Smooth muscle cell (in vitro differentiated cells): ENCODE measurements around the gene PHKB. TPM values are rescaled to one million over a fixed set of nuclear protein-coding genes. Genes with fewer than 3 reads are reported as not detected.
A peak's percentile ranks its signal among the peaks of the same experiment; 100 is the strongest.

Source experiments
- DNase-seq: peaks from one replicate; lab custom pipeline; 2025; ENCODE audit not compliant: unreplicated experiment; lab: John Stamatoyannopoulos, UW
- H2AFZ ChIP-seq: fragments of 200-600 bp; sonication (generic); 2 replicates; pipeline ENCODE4 v1.6.0; 2016; ENCODE audit warnings: antibody characterized with exemption, low read depth, mild to moderate bottlenecking
- H3F3A ChIP-seq: fragments of 200-600 bp; sonication (generic); 2 replicates; pipeline ENCODE4 v1.6.0; 2017; ENCODE audit warnings: antibody characterized with exemption, low read depth
- H3K27ac ChIP-seq: fragments of 200-600 bp; sonication (generic); 2 replicates; pipeline ENCODE4 v1.5.1; 2016; ENCODE audit warnings: low read depth, mild to moderate bottlenecking
- H3K27me3 ChIP-seq: fragments of 200-600 bp; sonication (generic); 2 replicates; pipeline ENCODE4 v1.6.1; 2016; ENCODE audit warnings: low read depth, mild to moderate bottlenecking
- H3K36me3 ChIP-seq: fragments of 200-600 bp; sonication (generic); 2 replicates; pipeline ENCODE4 v1.5.1; 2016; ENCODE audit warnings: low read depth
- H3K4me1 ChIP-seq: fragments of 200-600 bp; sonication (generic); 2 replicates; pipeline ENCODE4 v1.5.1; 2016; ENCODE audit warnings: low read depth
- H3K4me2 ChIP-seq: fragments of 200-600 bp; sonication (generic); 2 replicates; pipeline ENCODE4 v1.6.0; 2016; ENCODE audit warnings: mild to moderate bottlenecking
- H3K4me3 ChIP-seq: fragments of 200-600 bp; sonication (generic); 2 replicates; pipeline ENCODE4 v1.5.1; 2016; ENCODE audit warnings: mild to moderate bottlenecking
- H3K79me2 ChIP-seq: fragments of 200-600 bp; sonication (generic); 2 replicates; pipeline ENCODE4 v1.6.0; 2016; ENCODE audit warnings: low read depth, mild to moderate bottlenecking
- H3K9ac ChIP-seq: fragments of 200-600 bp; sonication (generic); 2 replicates; pipeline ENCODE4 v1.6.0; 2016; ENCODE audit warnings: low read depth
- H3K9me3 ChIP-seq: fragments of 200-600 bp; sonication (generic); replicated peaks from 2 replicates; pipeline ENCODE4 v1.5.1; 2016; ENCODE audit warnings: low read depth
- H4K20me1 ChIP-seq: fragments of 200-600 bp; sonication (generic); 2 replicates; pipeline ENCODE4 v1.6.0; 2016; ENCODE audit warnings: low read depth
- WGBS: methylation state at CpG from one replicate; pipeline ENCODE4 v1.1.7; 2016; ENCODE audit warnings: low lambda C conversion rate; 5-methylcytosine and 5-hydroxymethylcytosine counted together
- polyA plus RNA-seq: library from polyadenylated mRNA; unstranded; fragments of >200 nt; fragmentation: Nextera tagmentation; extraction: Ambion mirVana; gene quantifications from 2 replicates; pipeline ENCODE4 v1.2.1, GENCODE V29; 2016
- total RNA-seq: library from RNA; depleted of rRNA; stranded (reverse); fragments of >200 nt; gene quantifications from 2 replicates; pipeline ENCODE4 v1.2.3, GENCODE V29; 2014
- TF ChIP-seq, protein P1 (sequence below): fragments of 200-600 bp; sonication (generic); IDR thresholded peaks from 2 replicates; pipeline ENCODE4 v1.5.1; 2017; ENCODE audit warnings: borderline replicate concordance, mild to moderate bottlenecking, antibody characterized with exemption; ENCODE audit not compliant: insufficient read depth, poor library complexity, severe bottlenecking

Gene PHKB
- total and polyA plus RNA-seq, 2 experiments from 2014 or later, result 11.4 to 30.3 TPM

DNA sequence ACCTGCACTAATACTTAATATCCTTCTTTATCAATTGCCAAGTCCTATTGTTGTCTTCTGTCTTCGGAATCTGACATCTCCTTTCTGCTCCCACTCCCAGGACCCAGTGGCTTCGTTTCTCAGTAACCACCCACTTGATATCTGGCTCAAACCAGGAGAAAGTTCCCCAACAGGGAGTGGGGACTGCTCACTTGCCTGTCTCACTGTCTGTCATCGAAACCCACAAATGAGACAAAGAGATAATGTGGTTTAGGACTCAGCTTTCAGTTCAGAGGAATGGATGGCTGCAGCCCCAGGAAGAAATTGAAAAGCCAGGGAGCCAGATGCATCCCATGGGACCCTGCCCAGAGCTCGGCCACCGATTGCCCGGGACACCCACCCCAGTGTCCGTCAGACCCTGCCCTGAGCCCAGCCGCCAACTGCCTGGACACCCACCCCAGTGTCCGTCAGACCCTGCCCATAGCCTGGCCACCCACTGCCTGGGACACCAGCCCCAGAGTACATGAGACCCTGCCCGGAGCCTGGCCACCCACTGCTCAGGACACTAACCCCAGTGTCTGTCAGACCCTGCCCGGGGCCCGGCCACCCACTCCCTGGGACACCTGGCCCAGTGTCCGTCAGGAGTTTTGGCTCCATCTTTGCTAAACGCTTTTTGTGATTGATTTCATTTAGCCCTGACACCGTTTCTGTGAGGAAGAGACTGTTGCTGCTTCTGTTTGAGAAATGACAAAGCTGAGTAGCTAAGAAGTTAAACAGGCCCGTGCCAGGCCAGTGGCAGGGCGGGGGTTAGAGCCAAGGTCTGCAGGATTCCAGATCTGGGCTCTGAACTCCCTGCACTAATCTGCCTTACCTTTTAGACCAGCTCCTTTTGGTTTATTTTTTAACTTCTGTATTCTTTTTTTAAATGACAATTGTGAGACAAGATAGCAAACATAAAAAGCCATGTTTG is 251.4 kb downstream of the PHKB start:
- TF ChIP-seq, protein P1, sequence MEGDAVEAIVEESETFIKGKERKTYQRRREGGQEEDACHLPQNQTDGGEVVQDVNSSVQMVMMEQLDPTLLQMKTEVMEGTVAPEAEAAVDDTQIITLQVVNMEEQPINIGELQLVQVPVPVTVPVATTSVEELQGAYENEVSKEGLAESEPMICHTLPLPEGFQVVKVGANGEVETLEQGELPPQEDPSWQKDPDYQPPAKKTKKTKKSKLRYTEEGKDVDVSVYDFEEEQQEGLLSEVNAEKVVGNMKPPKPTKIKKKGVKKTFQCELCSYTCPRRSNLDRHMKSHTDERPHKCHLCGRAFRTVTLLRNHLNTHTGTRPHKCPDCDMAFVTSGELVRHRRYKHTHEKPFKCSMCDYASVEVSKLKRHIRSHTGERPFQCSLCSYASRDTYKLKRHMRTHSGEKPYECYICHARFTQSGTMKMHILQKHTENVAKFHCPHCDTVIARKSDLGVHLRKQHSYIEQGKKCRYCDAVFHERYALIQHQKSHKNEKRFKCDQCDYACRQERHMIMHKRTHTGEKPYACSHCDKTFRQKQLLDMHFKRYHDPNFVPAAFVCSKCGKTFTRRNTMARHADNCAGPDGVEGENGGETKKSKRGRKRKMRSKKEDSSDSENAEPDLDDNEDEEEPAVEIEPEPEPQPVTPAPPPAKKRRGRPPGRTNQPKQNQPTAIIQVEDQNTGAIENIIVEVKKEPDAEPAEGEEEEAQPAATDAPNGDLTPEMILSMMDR, result no peak
- H3K36me3 ChIP-seq, result no peaks in the 10 kb centered on the region
- H3K4me3 ChIP-seq, result no peak overlapping the region
- no peaks in the 10 kb centered on the region for H3K27me3 ChIP-seq
- H3K9ac ChIP-seq, result no peak overlapping the region
- no peaks in the 10 kb centered on the region for H3F3A ChIP-seq
- no peak overlapping the region for H3K27ac ChIP-seq
- H3K4me1 ChIP-seq, result no peaks in the 10 kb centered on the region
- no peaks in the 10 kb centered on the region for H3K9me3 ChIP-seq
- 79% methylated on average over 14 of the region's 17 CpGs for WGBS
- DNase-seq, result no peak
- no peak overlapping the region for H2AFZ ChIP-seq
- H4K20me1 ChIP-seq, result no peaks in the 10 kb centered on the region
- H3K4me2 ChIP-seq, result no peak overlapping the region
- H3K79me2 ChIP-seq, result no peaks in the 10 kb centered on the region

DNA sequence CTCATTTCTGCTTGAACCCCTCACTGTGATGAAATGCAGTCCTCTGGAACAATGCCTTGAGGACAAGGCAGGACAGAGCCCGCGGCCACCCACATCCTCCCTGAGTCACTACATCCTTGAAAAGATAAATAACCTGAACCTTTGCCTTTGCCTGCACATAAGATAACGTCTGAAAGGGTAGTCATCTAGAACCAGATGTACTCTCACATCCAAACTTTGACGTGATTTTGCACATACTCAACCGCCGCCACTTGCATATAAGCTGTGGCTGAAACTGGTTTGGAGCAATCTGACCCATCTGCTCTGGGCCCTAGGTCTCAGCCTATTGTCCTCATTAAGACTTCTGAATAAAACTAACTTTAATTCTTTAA is 252.1 kb downstream of the PHKB start:
- H3K27ac ChIP-seq, result no peak overlapping the region
- no peaks in the 10 kb centered on the region for H3F3A ChIP-seq
- no peak overlapping the region for H3K4me3 ChIP-seq
- no peaks in the 10 kb centered on the region for H3K4me1 ChIP-seq
- no peaks in the 10 kb centered on the region for H3K27me3 ChIP-seq
- H4K20me1 ChIP-seq, result no peaks in the 10 kb centered on the region
- H2AFZ ChIP-seq, result no peak overlapping the region
- no peak overlapping the region for H3K9ac ChIP-seq
- WGBS, result 33% methylated on average over 6 of the region's 6 CpGs
- DNase-seq, result no peak
- H3K9me3 ChIP-seq, result no peaks in the 10 kb centered on the region
- peak overlapping the region; percentile 3 for H3K4me2 ChIP-seq
- no peaks in the 10 kb centered on the region for H3K36me3 ChIP-seq
- no peaks in the 10 kb centered on the region for H3K79me2 ChIP-seq
- TF ChIP-seq, protein P1, result no peak

DNA sequence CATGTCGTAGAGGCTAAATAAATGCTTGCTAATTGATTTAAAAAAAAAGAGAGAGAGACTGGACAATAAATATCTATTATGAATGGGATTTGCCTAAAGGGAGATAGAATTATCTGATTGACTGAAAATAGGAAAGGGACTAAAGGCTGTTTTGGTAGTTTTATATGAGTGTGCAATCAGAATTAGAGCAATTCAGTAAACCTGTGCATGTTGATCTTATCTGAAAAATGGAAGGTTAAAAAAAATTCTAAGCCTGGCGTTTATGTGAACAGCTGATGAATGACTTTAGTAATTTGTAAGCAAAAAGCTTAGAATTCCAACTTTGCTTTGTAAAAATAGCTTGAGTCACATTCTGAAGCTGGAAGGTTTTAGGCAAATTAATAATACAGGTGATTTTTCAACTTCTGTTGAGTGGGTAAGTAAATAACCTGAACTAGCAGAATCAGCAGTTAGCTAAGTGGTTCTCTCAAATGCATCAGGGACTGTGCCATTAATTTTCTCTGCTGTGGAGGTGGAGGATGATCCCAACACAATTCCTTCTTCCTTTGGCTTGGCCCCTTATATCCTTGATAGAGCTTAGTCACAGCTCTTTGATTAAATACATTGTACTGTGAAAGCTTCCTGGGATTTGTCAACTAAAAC is 254.4 kb downstream of the PHKB start:
- Histone ChIP-seq H3K4me1 (no peaks in the 10 kb centered on the region), H3K9me3 (no peaks in the 10 kb centered on the region), H2AFZ (no peak overlapping the region), H4K20me1 (no peaks in the 10 kb centered on the region), H3K79me2 (no peaks in the 10 kb centered on the region), H3K9ac (no peak overlapping the region), H3K36me3 (no peaks in the 10 kb centered on the region), H3F3A (no peaks in the 10 kb centered on the region), H3K4me2 (no peak overlapping the region), H3K4me3 (no peak overlapping the region), H3K27me3 (no peaks in the 10 kb centered on the region), H3K27ac (no peak overlapping the region)
- DNase-seq, result no peak
- TF ChIP-seq, protein P1, result no peak
- WGBS, result 81% methylated on average over 2 of the region's 2 CpGs
